Stomach smooth muscle (tissue), 2 donors: ENCODE data around the gene NCS1.

Source experiments
- H3K27ac ChIP-seq: one replicate; pipeline ENCODE4 v1.7.0; 2013; ENCODE audit warnings: mild to moderate bottlenecking, low read length, inconsistent platforms
- H3K27me3 ChIP-seq, 2 donors: one replicate each; pipeline ENCODE4 v1.7.0; 2013; ENCODE audit warnings: low read length in 2 of 2; ENCODE audit not compliant: insufficient read depth in 2 of 2, control insufficient read depth in 1 of 2
- H3K36me3 ChIP-seq, 2 donors: one replicate each; pipeline ENCODE4 v1.7.0; 2013; ENCODE audit warnings: low read length in 2 of 2; ENCODE audit not compliant: control insufficient read depth in 2 of 2, insufficient read depth in 2 of 2
- H3K4me1 ChIP-seq: one replicate; pipeline ENCODE4 v1.7.0; 2013; ENCODE audit warnings: low read length; ENCODE audit not compliant: control insufficient read depth, insufficient read depth
- H3K4me3 ChIP-seq, 2 donors: one replicate each; pipeline ENCODE4 v1.7.0; 2013; ENCODE audit warnings: low read length in 2 of 2
- H3K9ac ChIP-seq, 2 donors: one replicate each; pipeline ENCODE4 v1.7.0; 2013; ENCODE audit warnings: low read length in 2 of 2, mild to moderate bottlenecking in 1 of 2
- H3K9me3 ChIP-seq, 2 donors: one replicate each; pipeline ENCODE4 v1.7.0; 2013; ENCODE audit warnings: low read length in 2 of 2; ENCODE audit not compliant: control insufficient read depth in 2 of 2
- donor health status: healthy.
- donor health status: Pancreatic carcinoma.

NCS1 gene

GRCh38 chr9:130194378-130194932, 22.3 kb downstream of the NCS1 start:
- no peaks in the 10 kb centered on the region for H3K9me3 ChIP-seq
- H3K27ac ChIP-seq, result peak overlapping the region; percentile 98
- peak overlapping the region; percentile 7 to 52 for H3K4me3 ChIP-seq
- peak overlapping the region; percentile 64 to 66 for H3K9ac ChIP-seq
- peaks cover 93% of the 10 kb centered on the region for H3K4me1 ChIP-seq
- H3K36me3 ChIP-seq, result no peaks in the 10 kb centered on the region
- H3K27me3 ChIP-seq, result no peaks in the 10 kb centered on the region

GRCh38 chr9:130195638-130196037, 23.4 kb downstream of the NCS1 start:
- H3K4me1 ChIP-seq, result peaks cover 96% of the 10 kb centered on the region
- no peak overlapping the region for H3K4me3 ChIP-seq
- no peaks in the 10 kb centered on the region for H3K36me3 ChIP-seq
- peak overlapping the region in 1 of 2 donors; percentile 42 for H3K9ac ChIP-seq
- peak overlapping the region; percentile 98 for H3K27ac ChIP-seq
- no peaks in the 10 kb centered on the region for H3K27me3 ChIP-seq
- no peaks in the 10 kb centered on the region for H3K9me3 ChIP-seq

- H3K36me3 ChIP-seq, result no peaks in the 10 kb centered on the region
- peak overlapping the region; percentile 98 for H3K27ac ChIP-seq
- H3K27me3 ChIP-seq, result no peaks in the 10 kb centered on the region
- no peaks in the 10 kb centered on the region for H3K9me3 ChIP-seq
- H3K9ac ChIP-seq, result peak overlapping the region in 1 of 2 donors; percentile 21
- H3K4me1 ChIP-seq, result peaks cover 95% of the 10 kb centered on the region
- H3K4me3 ChIP-seq, result peak overlapping the region in 1 of 2 donors; percentile 29
Observed at GRCh38 chr9:130196643-130197042, 24.4 kb downstream of the NCS1 start.

- H3K9ac ChIP-seq, result no peak overlapping the region
- H3K9me3 ChIP-seq, result no peaks in the 10 kb centered on the region
- no peaks in the 10 kb centered on the region for H3K27me3 ChIP-seq
- no peaks in the 10 kb centered on the region for H3K36me3 ChIP-seq
- H3K27ac ChIP-seq, result peak overlapping the region; percentile 98
- H3K4me1 ChIP-seq, result peaks cover 92% of the 10 kb centered on the region
- no peak overlapping the region for H3K4me3 ChIP-seq
Observed at GRCh38 chr9:130197386-130197785, 25.2 kb downstream of the NCS1 start.

- no peak overlapping the region for H3K9ac ChIP-seq
- H3K27ac ChIP-seq, result peak overlapping the region; percentile 98
- no peaks in the 10 kb centered on the region for H3K27me3 ChIP-seq
- H3K9me3 ChIP-seq, result no peaks in the 10 kb centered on the region
- H3K36me3 ChIP-seq, result no peaks in the 10 kb centered on the region
- peaks cover 87% of the 10 kb centered on the region for H3K4me1 ChIP-seq
- H3K4me3 ChIP-seq, result no peak overlapping the region
Observed at GRCh38 chr9:130197888-130198287, 25.7 kb downstream of the NCS1 start.

- no peak overlapping the region for H3K4me3 ChIP-seq
- H3K9me3 ChIP-seq, result no peaks in the 10 kb centered on the region
- no peak overlapping the region for H3K9ac ChIP-seq
- peaks cover 80% of the 10 kb centered on the region for H3K4me1 ChIP-seq
- no peaks in the 10 kb centered on the region for H3K36me3 ChIP-seq
- peak overlapping the region; percentile 98 for H3K27ac ChIP-seq
- H3K27me3 ChIP-seq, result no peaks in the 10 kb centered on the region
Observed at GRCh38 chr9:130198501-130199179, 26.4 kb downstream of the NCS1 start.

- H3K27me3 ChIP-seq, result no peaks in the 10 kb centered on the region
- peak overlapping the region; percentile 98 for H3K27ac ChIP-seq
- no peaks in the 10 kb centered on the region for H3K9me3 ChIP-seq
- H3K36me3 ChIP-seq, result peaks cover 0 to under 1% of the 10 kb centered on the region in 2 donors
- H3K4me1 ChIP-seq, result peaks cover 70% of the 10 kb centered on the region
- H3K4me3 ChIP-seq, result peak overlapping the region in 1 of 2 donors; percentile 35
- peak overlapping the region; percentile 62 to 81 for H3K9ac ChIP-seq
Observed at GRCh38 chr9:130199605-130200004, 27.4 kb downstream of the NCS1 start.

GRCh38 chr9:130200038-130200849, 28.0 kb downstream of the NCS1 start:
- H3K27me3 ChIP-seq, result no peaks in the 10 kb centered on the region
- H3K9me3 ChIP-seq, result no peaks in the 10 kb centered on the region
- H3K9ac ChIP-seq, result peak overlapping the region; percentile 62 to 81
- peak overlapping the region in 1 of 2 donors; percentile 35 for H3K4me3 ChIP-seq
- H3K36me3 ChIP-seq, result peaks cover 0 to 3% of the 10 kb centered on the region in 2 donors
- H3K27ac ChIP-seq, result peak overlapping the region; percentile 98
- peaks cover 64% of the 10 kb centered on the region for H3K4me1 ChIP-seq

GRCh38 chr9:130201399-130201873, 29.2 kb downstream of the NCS1 start:
- Histone ChIP-seq H3K27ac (peak overlapping the region; percentile 98), H3K9ac (peak overlapping the region; percentile 62 to 81)

GRCh38 chr9:130201974-130202373, 29.8 kb downstream of the NCS1 start:
- Histone ChIP-seq H3K27me3 (no peaks in the 10 kb centered on the region), H3K9me3 (no peaks in the 10 kb centered on the region), H3K36me3 (peaks cover 3 to 4% of the 10 kb centered on the region in 2 donors), H3K4me3 (no peak overlapping the region), H3K4me1 (peaks cover 54% of the 10 kb centered on the region), H3K9ac (peak overlapping the region; percentile 51 to 62), H3K27ac (peak overlapping the region; percentile 98)

More at GRCh38 chr9:130201399-130201873, 29.2 kb downstream of the NCS1 start:
- Histone ChIP-seq H3K27me3 (no peaks in the 10 kb centered on the region), H3K36me3 (peaks cover 3 to 4% of the 10 kb centered on the region in 2 donors), H3K4me3 (no peak overlapping the region), H3K4me1 (peaks cover 56% of the 10 kb centered on the region), H3K9me3 (no peaks in the 10 kb centered on the region)
